GM13976 (cell line): ENCODE measurements around the gene POLG.

Experiments
- DNase-seq: peaks from one replicate; pipeline ENCODE4 v3.0.0; 2012; ENCODE audit warnings: low spot score
- CTCF ChIP-seq: IDR thresholded peaks from 2 replicates; pipeline ENCODE4 v1.5.1; 2012; ENCODE audit warnings: borderline replicate concordance, mild to moderate bottlenecking; ENCODE audit not compliant: insufficient read depth; ENCODE audit errors: extremely low read depth, missing control alignments, control extremely low read depth
- in situ Hi-C: fragments of 300-500 bp; cut with MboI; formaldehyde crosslinking; loops from one replicate; pipeline ENCODE4 v1.12.0; 2022; ENCODE audit warnings: low sequenced_read_pairs, mixed read lengths, inconsistent platforms; ENCODE audit not compliant: unreplicated experiment

POLG gene

GRCh38 chr15:89369341-89369947 is 34.8 kb upstream of the POLG start:
- in situ Hi-C loops, result no loop called here
- TF ChIP-seq CTCF, result no peak
- DNase-seq, result no peak

GRCh38 chr15:89368566-89369223 is 34.1 kb upstream of the POLG start:
- in situ Hi-C loops, result no loop called here
- no peak for DNase-seq
- TF ChIP-seq CTCF, result no peak

GRCh38 chr15:89367485-89368451 is 33.1 kb upstream of the POLG start:
- TF ChIP-seq CTCF, result no peak
- in situ Hi-C loops, result no loop called here
- no peak for DNase-seq

- in situ Hi-C loops, result no loop called here
- DNase-seq, result no peak
- no peak for TF ChIP-seq CTCF
Measured at GRCh38 chr15:89366656-89367393, 32.2 kb upstream of the POLG start.

GRCh38 chr15:89365462-89366065 is 30.9 kb upstream of the POLG start:
- TF ChIP-seq CTCF, result no peak
- in situ Hi-C loops, result no loop called here

More at GRCh38 chr15:89365462-89366065, 30.9 kb upstream of the POLG start:
- DNase-seq, result no peak
